ENCODE data around the gene CDH4.

The CDH4 gene

GRCh38 chr20:61372137-61373054 lies 120.3 kb downstream of the CDH4 start:
- no peak overlapping the region for H3K4me3 ChIP-seq (ENCODE audit: low read depth in 1 of 2, low read length in 2 of 2)
- no peak overlapping the region for H3K27ac ChIP-seq (ENCODE audit: low read length)
- H3K27me3 ChIP-seq (ENCODE audit: insufficient read depth, low read length, poor library complexity) = peaks cover 10% of the 10 kb centered on the region
- H3K79me2 ChIP-seq (ENCODE audit: insufficient read depth, low read length) = no peaks in the 10 kb centered on the region
- no peak for DNase-seq
- H4K20me1 ChIP-seq (ENCODE audit: insufficient read depth, low read length) = peaks cover 3% of the 10 kb centered on the region; the same call in 1 of the 2 replicates
- TF ChIP-seq EZH2 (IDR thresholded peaks at IDR 0.05; ENCODE audit: borderline replicate concordance, low read depth, low read length, severe bottlenecking) = no peak
- TF ChIP-seq, protein P1, sequence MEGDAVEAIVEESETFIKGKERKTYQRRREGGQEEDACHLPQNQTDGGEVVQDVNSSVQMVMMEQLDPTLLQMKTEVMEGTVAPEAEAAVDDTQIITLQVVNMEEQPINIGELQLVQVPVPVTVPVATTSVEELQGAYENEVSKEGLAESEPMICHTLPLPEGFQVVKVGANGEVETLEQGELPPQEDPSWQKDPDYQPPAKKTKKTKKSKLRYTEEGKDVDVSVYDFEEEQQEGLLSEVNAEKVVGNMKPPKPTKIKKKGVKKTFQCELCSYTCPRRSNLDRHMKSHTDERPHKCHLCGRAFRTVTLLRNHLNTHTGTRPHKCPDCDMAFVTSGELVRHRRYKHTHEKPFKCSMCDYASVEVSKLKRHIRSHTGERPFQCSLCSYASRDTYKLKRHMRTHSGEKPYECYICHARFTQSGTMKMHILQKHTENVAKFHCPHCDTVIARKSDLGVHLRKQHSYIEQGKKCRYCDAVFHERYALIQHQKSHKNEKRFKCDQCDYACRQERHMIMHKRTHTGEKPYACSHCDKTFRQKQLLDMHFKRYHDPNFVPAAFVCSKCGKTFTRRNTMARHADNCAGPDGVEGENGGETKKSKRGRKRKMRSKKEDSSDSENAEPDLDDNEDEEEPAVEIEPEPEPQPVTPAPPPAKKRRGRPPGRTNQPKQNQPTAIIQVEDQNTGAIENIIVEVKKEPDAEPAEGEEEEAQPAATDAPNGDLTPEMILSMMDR (IDR thresholded peaks at IDR 0.05; ENCODE audit: borderline replicate concordance, extremely low read depth, low read length, poor library complexity, severe bottlenecking) = no peak
- ATAC-seq (ENCODE audit: insufficient read depth, low read depth) = no peak
- H3K4me1 ChIP-seq (ENCODE audit: insufficient read depth, low read length) = no peaks in the 10 kb centered on the region
- H3K9me3 ChIP-seq (ENCODE audit: insufficient read depth, low read length, severe bottlenecking) = no peaks in the 10 kb centered on the region
- H3K36me3 ChIP-seq (ENCODE audit: insufficient read depth, low read length) = no peaks in the 10 kb centered on the region
- H2AFZ ChIP-seq (ENCODE audit: low read depth, low read length) = no peak overlapping the region
- no peak overlapping the region for H3K9ac ChIP-seq (ENCODE audit: low read depth, low read length)
- H3K4me2 ChIP-seq (ENCODE audit: insufficient read depth, low read length) = no peak overlapping the region

DNA sequence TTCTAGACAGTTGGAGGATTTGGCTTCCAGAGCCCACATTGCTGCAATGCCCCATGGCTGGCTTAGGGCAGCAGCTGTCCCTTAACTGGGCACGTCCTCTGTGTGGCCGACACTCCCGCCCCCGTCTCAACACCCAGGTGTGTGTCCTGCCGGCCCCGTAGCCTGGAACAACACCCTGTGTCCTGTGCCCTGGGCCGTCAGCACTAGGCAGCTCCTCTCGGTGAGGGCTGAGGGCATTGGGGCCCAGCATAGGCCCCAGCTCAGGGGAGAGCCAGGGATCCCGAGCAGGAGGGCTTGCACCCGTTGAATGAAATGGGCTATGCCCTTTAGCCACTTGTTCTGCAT lies 121.0 kb downstream of the CDH4 start:
- H4K20me1 ChIP-seq (ENCODE audit: insufficient read depth, low read length) = peaks cover 3% of the 10 kb centered on the region; the same call in 1 of the 2 replicates

GRCh38 chr20:61373956-61374545 lies 122.0 kb downstream of the CDH4 start:
- H2AFZ ChIP-seq (ENCODE audit: low read depth, low read length) = no peak overlapping the region
- no peak overlapping the region for H3K4me3 ChIP-seq (ENCODE audit: low read depth in 1 of 2, low read length in 2 of 2)
- ATAC-seq (ENCODE audit: insufficient read depth, low read depth) (no peak), DNase-seq (no peak)
- no peaks in the 10 kb centered on the region for H3K36me3 ChIP-seq (ENCODE audit: insufficient read depth, low read length)
- no peaks in the 10 kb centered on the region for H3K4me1 ChIP-seq (ENCODE audit: insufficient read depth, low read length)
- TF ChIP-seq EZH2 (IDR thresholded peaks at IDR 0.05; ENCODE audit: borderline replicate concordance, low read depth, low read length, severe bottlenecking) = no peak
- TF ChIP-seq, protein P1 (IDR thresholded peaks at IDR 0.05; ENCODE audit: borderline replicate concordance, extremely low read depth, low read length, poor library complexity, severe bottlenecking) = no peak
- H4K20me1 ChIP-seq (ENCODE audit: insufficient read depth, low read length) = peaks cover 3% of the 10 kb centered on the region; the same call in 1 of the 2 replicates
- H3K4me2 ChIP-seq (ENCODE audit: insufficient read depth, low read length) = no peak overlapping the region
- no peaks in the 10 kb centered on the region for H3K79me2 ChIP-seq (ENCODE audit: insufficient read depth, low read length)
- H3K9ac ChIP-seq (ENCODE audit: low read depth, low read length) = no peak overlapping the region
- no peak overlapping the region for H3K27ac ChIP-seq (ENCODE audit: low read length)
- peaks cover 10% of the 10 kb centered on the region for H3K27me3 ChIP-seq (ENCODE audit: insufficient read depth, low read length, poor library complexity)
- H3K9me3 ChIP-seq (ENCODE audit: insufficient read depth, low read length, severe bottlenecking) = no peaks in the 10 kb centered on the region

More for the DNA sequence above, 121.0 kb downstream of the CDH4 start:
- Histone ChIP-seq H3K9ac (ENCODE audit: low read depth, low read length) (no peak overlapping the region), H3K36me3 (ENCODE audit: insufficient read depth, low read length) (no peaks in the 10 kb centered on the region), H3K27ac (ENCODE audit: low read length) (no peak overlapping the region), H3K4me1 (ENCODE audit: insufficient read depth, low read length) (no peaks in the 10 kb centered on the region), H3K4me2 (ENCODE audit: insufficient read depth, low read length) (no peak overlapping the region), H3K27me3 (ENCODE audit: insufficient read depth, low read length, poor library complexity) (peaks cover 10% of the 10 kb centered on the region), H3K4me3 (ENCODE audit: low read depth in 1 of 2, low read length in 2 of 2) (no peak overlapping the region), H3K79me2 (ENCODE audit: insufficient read depth, low read length) (no peaks in the 10 kb centered on the region), H3K9me3 (ENCODE audit: insufficient read depth, low read length, severe bottlenecking) (no peaks in the 10 kb centered on the region), H2AFZ (ENCODE audit: low read depth, low read length) (no peak overlapping the region)
- TF ChIP-seq EZH2 (IDR thresholded peaks at IDR 0.05; ENCODE audit: borderline replicate concordance, low read depth, low read length, severe bottlenecking) = no peak
- TF ChIP-seq, protein P1 (IDR thresholded peaks at IDR 0.05; ENCODE audit: borderline replicate concordance, extremely low read depth, low read length, poor library complexity, severe bottlenecking) = no peak
- DNase-seq (no peak), ATAC-seq (ENCODE audit: insufficient read depth, low read depth) (no peak)
